CD14-positive monocyte (primary cell): ENCODE measurements around the gene PTK7. TPM values are rescaled to one million over a fixed set of nuclear protein-coding genes. Genes with fewer than 3 reads are reported as not detected.

Experiments
- DNase-seq, 3 donors: peaks; one replicate each; pipeline ENCODE4 v3.0.0-alpha.2; 2011 to 2022
- H2AFZ ChIP-seq: 2 replicates; pipeline ENCODE4 v1.6.0; 2012; ENCODE audit warnings: mild to moderate bottlenecking, low read depth, low read length, inconsistent platforms; ENCODE audit not compliant: insufficient read depth, poor library complexity, severe bottlenecking
- H3K27ac ChIP-seq, 2 donors: 1 replicate in 1 of 2; 2 replicates in 1 of 2; pipeline ENCODE4 v1.5.1; 2012 to 2013; ENCODE audit warnings: low read length in 2 of 2, control low read depth in 1 of 2, inconsistent platforms in 1 of 2, low read depth in 1 of 2, mild to moderate bottlenecking in 1 of 2
- H3K27me3 ChIP-seq, 2 donors: one replicate each; pipeline versions ENCODE4 v1.6.0 to v1.6.1; 2011 to 2013; ENCODE audit warnings: low read length in 2 of 2; ENCODE audit not compliant: control insufficient read depth in 2 of 2, insufficient read depth in 2 of 2
- H3K36me3 ChIP-seq, 2 donors: replicated peaks in 1 of 2; 1 replicate in 1 of 2; 2 replicates in 1 of 2; pipeline versions ENCODE4 v1.5.1 to v1.6.1; 2012 to 2013; ENCODE audit warnings: low read length in 2 of 2, control low read depth in 1 of 2, inconsistent platforms in 1 of 2, mild to moderate bottlenecking in 1 of 2; ENCODE audit not compliant: insufficient read depth in 2 of 2, control insufficient read depth in 1 of 2
- H3K4me1 ChIP-seq, 2 donors: 1 replicate in 1 of 2; 2 replicates in 1 of 2; pipeline versions ENCODE4 v1.5.1 to v1.6.1; 2012 to 2013; ENCODE audit warnings: low read length in 2 of 2, control low read depth in 1 of 2, inconsistent platforms in 1 of 2, mild to moderate bottlenecking in 1 of 2, moderate library complexity in 1 of 2; ENCODE audit not compliant: insufficient read depth in 2 of 2, control insufficient read depth in 1 of 2
- H3K4me2 ChIP-seq: replicated peaks from 2 replicates; pipeline ENCODE3; 2012; ENCODE audit warnings: low read length, moderate library complexity, mild to moderate bottlenecking; ENCODE audit not compliant: poor library complexity, severe bottlenecking; ENCODE audit errors: extremely low read depth
- H3K4me3 ChIP-seq, 3 experiments: fragments of 200-600 bp in 1 of 3; sonication (generic) in 1 of 3; replicated peaks in 1 of 3; 1 replicate in 2 of 3; 2 replicates in 1 of 3; pipeline ENCODE4 v1.5.1; 2011 to 2013; ENCODE audit warnings: low read length in 3 of 3, mild to moderate bottlenecking in 3 of 3, control low read depth in 2 of 3, low read depth in 2 of 3, inconsistent platforms in 1 of 3, moderate library complexity in 1 of 3
- H3K79me2 ChIP-seq: 2 replicates; pipeline ENCODE4 v1.6.0; 2012; ENCODE audit warnings: mild to moderate bottlenecking, control low read depth, inconsistent platforms, low read length, moderate library complexity; ENCODE audit not compliant: insufficient read depth
- H3K9ac ChIP-seq: 2 replicates; pipeline ENCODE4 v1.6.0; 2017; ENCODE audit warnings: low read length, mild to moderate bottlenecking; ENCODE audit not compliant: insufficient read depth, poor library complexity, severe bottlenecking
- H3K9me3 ChIP-seq, 2 donors: replicated peaks in 1 of 2; 1 replicate in 1 of 2; 2 replicates in 1 of 2; pipeline versions ENCODE4 v1.5.1 to v1.6.1; 2012 to 2013; ENCODE audit warnings: low read length in 2 of 2, control low read depth in 1 of 2; ENCODE audit not compliant: control insufficient read depth in 1 of 2, insufficient read depth in 1 of 2
- H4K20me1 ChIP-seq: 2 replicates; pipeline ENCODE4 v1.6.0; 2012; ENCODE audit warnings: mild to moderate bottlenecking, low read length, control low read depth, moderate library complexity; ENCODE audit not compliant: insufficient read depth
- H3K27ac Mint-ChIP-seq, 7 donors: one replicate each; pipeline ENCODE4 v1.8.0; 2020; ENCODE audit warnings: mild to moderate bottlenecking in 7 of 7, mixed read lengths in 7 of 7, moderate library complexity in 6 of 7, inconsistent platforms in 2 of 7
- H3K27me3 Mint-ChIP-seq, 3 donors: one replicate each; pipeline ENCODE4 v1.8.0; 2021 to 2022; ENCODE audit warnings: low read depth in 3 of 3, mild to moderate bottlenecking in 3 of 3, mixed read lengths in 3 of 3, moderate library complexity in 3 of 3, inconsistent platforms in 1 of 3
- H3K36me3 Mint-ChIP-seq, 2 donors: one replicate each; pipeline ENCODE4 v1.8.0; 2020; ENCODE audit warnings: mixed read lengths in 2 of 2, inconsistent platforms in 1 of 2, mild to moderate bottlenecking in 1 of 2
- H3K4me1 Mint-ChIP-seq: one replicate; pipeline ENCODE4 v1.8.0; 2020; ENCODE audit warnings: mild to moderate bottlenecking, mixed read lengths
- H3K4me3 Mint-ChIP-seq, 2 donors: one replicate each; pipeline ENCODE4 v1.8.0; 2020; ENCODE audit warnings: mild to moderate bottlenecking in 2 of 2, mixed read lengths in 2 of 2, moderate library complexity in 1 of 2
- H3K9me3 Mint-ChIP-seq, 7 donors: one replicate each; pipeline ENCODE4 v1.8.0; 2020 to 2022; ENCODE audit warnings: mixed read lengths in 7 of 7, mild to moderate bottlenecking in 6 of 7, moderate library complexity in 6 of 7, inconsistent platforms in 2 of 7
- WGBS: methylation state at CpG from one replicate; pipeline ENCODE4 v1.1.5; 2013; ENCODE audit warnings: missing lambda C conversion rate; ENCODE audit not compliant: insufficient coverage; 5-methylcytosine and 5-hydroxymethylcytosine counted together
- intact Hi-C, 2 donors: fragments of 100-400 bp; cut with micrococcal nuclease; formaldehyde crosslinking; loops; one replicate each; pipeline versions ENCODE4 v1.15.0 to v1.15.1; 2023
- polyA plus RNA-seq, 3 donors: library from polyadenylated mRNA; depleted of rRNA in 1 of 3; unstranded in 2 of 3; stranded (reverse) in 1 of 3; fragments of 300-500 nt in 2 of 3; fragments of >200 nt in 1 of 3; fragmentation: Illumina TruSeq in 2 of 3; gene quantifications; 1 replicate in 2 of 3; 2 replicates in 1 of 3; pipeline ENCODE4 v1.2.3, GENCODE V29; 2012 to 2021
- TF ChIP-seq, protein P1 (sequence below): fragments of 200-600 bp; IDR thresholded peaks from one replicate; pipeline ENCODE4 v1.8.0; 2022; ENCODE audit warnings: antibody characterized with exemption, mild to moderate bottlenecking

PTK7 gene
- polyA plus RNA-seq, 3 donors, result 0.19 TPM; not detected in 2

DNA sequence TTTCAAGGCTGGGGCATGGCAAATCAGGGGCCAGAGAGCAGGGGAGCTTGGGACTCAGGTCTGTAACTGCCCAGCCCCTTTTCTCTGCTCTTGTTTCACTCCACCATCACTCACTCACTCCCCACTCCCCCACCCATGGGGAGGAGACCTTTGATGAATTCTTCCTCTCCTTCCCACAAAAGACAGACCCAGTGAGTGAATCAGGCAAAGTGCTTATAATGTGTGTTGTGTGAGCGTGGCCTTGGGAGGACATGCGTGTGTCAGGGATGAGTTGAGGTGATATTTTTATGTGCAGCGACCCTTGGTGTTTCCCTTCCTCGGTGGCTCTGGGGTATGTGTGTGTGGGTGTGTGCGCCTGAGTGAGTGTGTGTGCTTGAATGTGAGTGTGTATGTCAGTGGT is 104.9 kb downstream of the PTK7 start:
- DNase-seq, result no peak

DNA sequence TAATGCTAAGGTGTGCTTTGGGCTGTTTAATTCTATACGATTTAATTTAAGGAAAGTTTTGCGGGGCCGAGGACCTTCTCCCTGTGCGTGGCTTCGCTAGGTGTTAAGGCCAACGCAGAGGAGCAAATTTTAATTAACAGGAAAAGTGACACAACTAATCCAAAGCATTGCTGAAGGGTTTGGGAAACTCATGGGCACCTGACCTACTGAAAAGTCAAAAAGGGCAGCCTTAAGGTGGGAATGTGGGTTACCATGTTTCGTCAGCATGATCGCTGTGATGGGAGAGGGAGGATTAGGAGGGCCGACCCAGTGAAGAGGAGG is 105.5 kb downstream of the PTK7 start:
- Histone ChIP-seq H4K20me1 (peaks cover 8% of the 10 kb centered on the region), H3K36me3 (peaks cover 41 to 64% of the 10 kb centered on the region in 2 donors), H3K4me2 (peak overlapping the region; percentile 97), H3K4me1 (peaks cover 16 to 24% of the 10 kb centered on the region in 2 donors), H2AFZ (peak overlapping the region; percentile 93), H3K27me3 (no peaks in the 10 kb centered on the region), H3K27ac (peak overlapping the region; percentile 17 to 89), H3K4me3 (peak overlapping the region; percentile 70 to 95 (median 81)), H3K79me2 (peaks cover 6% of the 10 kb centered on the region), H3K9me3 (no peaks in the 10 kb centered on the region), H3K9ac (peak overlapping the region; percentile 81)
- Mint-ChIP-seq H3K4me1 (peaks cover 29% of the 10 kb centered on the region), H3K27me3 (peaks cover 0 to 2% (median 0%) of the 10 kb centered on the region in 3 donors), H3K9me3 (no peaks in the 10 kb centered on the region), H3K27ac (peak overlapping the region; percentile 41 to 93 (median 87)), H3K4me3 (peak overlapping the region; percentile 87 to 99), H3K36me3 (peaks cover 48 to 60% of the 10 kb centered on the region in 2 donors)
- TF ChIP-seq, protein P1, sequence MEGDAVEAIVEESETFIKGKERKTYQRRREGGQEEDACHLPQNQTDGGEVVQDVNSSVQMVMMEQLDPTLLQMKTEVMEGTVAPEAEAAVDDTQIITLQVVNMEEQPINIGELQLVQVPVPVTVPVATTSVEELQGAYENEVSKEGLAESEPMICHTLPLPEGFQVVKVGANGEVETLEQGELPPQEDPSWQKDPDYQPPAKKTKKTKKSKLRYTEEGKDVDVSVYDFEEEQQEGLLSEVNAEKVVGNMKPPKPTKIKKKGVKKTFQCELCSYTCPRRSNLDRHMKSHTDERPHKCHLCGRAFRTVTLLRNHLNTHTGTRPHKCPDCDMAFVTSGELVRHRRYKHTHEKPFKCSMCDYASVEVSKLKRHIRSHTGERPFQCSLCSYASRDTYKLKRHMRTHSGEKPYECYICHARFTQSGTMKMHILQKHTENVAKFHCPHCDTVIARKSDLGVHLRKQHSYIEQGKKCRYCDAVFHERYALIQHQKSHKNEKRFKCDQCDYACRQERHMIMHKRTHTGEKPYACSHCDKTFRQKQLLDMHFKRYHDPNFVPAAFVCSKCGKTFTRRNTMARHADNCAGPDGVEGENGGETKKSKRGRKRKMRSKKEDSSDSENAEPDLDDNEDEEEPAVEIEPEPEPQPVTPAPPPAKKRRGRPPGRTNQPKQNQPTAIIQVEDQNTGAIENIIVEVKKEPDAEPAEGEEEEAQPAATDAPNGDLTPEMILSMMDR, result no peak
- DNase-seq, result no peak
- WGBS, result 42% methylated on average over 5 of the region's 9 CpGs
- intact Hi-C loops, result no loop called here

More for the DNA sequence above, 104.9 kb downstream of the PTK7 start:
- Mint-ChIP-seq H3K36me3 (peaks cover 48 to 60% of the 10 kb centered on the region in 2 donors), H3K4me3 (no peak overlapping the region), H3K9me3 (no peaks in the 10 kb centered on the region), H3K27me3 (peaks cover 0 to 2% (median 0%) of the 10 kb centered on the region in 3 donors), H3K4me1 (peaks cover 32% of the 10 kb centered on the region), H3K27ac (peak overlapping the region; percentile 33 to 92 (median 72))
- Histone ChIP-seq H3K79me2 (peaks cover 11% of the 10 kb centered on the region), H3K9me3 (no peaks in the 10 kb centered on the region), H2AFZ (no peak overlapping the region), H3K4me2 (no peak overlapping the region), H3K4me3 (no peak overlapping the region), H3K9ac (no peak overlapping the region), H4K20me1 (peaks cover 13% of the 10 kb centered on the region), H3K4me1 (peaks cover 16 to 25% of the 10 kb centered on the region in 2 donors), H3K36me3 (peaks cover 41 to 64% of the 10 kb centered on the region in 2 donors), H3K27ac (peak overlapping the region in 1 of 2 donors; percentile 89), H3K27me3 (no peaks in the 10 kb centered on the region)
- TF ChIP-seq, protein P1, result no peak
- 90% methylated on average over 2 of the region's 5 CpGs for WGBS
- intact Hi-C loops, result no loop called here
